SU-DHL-6 (cell line): ENCODE data around the gene KPNA1.

ENCODE experiments used
- CTCF ChIP-seq: fragments of 200-600 bp; sonication (generic); IDR thresholded peaks from one replicate; pipeline ENCODE4 v1.5.1; 2017; ENCODE audit warnings: antibody characterized with exemption, mild to moderate bottlenecking, low read length, moderate library complexity; ENCODE audit not compliant: insufficient read depth, poor library complexity, severe bottlenecking
- EZH2phosphoT487 ChIP-seq: fragments of 200-600 bp; sonication (generic), shearing (Covaris generic); conservative IDR thresholded peaks from 2 replicates; pipeline ENCODE4 v1.6.1; 2018; ENCODE audit warnings: mild to moderate bottlenecking, antibody characterized with exemption, low read length, moderate library complexity, mixed read lengths

DNA sequence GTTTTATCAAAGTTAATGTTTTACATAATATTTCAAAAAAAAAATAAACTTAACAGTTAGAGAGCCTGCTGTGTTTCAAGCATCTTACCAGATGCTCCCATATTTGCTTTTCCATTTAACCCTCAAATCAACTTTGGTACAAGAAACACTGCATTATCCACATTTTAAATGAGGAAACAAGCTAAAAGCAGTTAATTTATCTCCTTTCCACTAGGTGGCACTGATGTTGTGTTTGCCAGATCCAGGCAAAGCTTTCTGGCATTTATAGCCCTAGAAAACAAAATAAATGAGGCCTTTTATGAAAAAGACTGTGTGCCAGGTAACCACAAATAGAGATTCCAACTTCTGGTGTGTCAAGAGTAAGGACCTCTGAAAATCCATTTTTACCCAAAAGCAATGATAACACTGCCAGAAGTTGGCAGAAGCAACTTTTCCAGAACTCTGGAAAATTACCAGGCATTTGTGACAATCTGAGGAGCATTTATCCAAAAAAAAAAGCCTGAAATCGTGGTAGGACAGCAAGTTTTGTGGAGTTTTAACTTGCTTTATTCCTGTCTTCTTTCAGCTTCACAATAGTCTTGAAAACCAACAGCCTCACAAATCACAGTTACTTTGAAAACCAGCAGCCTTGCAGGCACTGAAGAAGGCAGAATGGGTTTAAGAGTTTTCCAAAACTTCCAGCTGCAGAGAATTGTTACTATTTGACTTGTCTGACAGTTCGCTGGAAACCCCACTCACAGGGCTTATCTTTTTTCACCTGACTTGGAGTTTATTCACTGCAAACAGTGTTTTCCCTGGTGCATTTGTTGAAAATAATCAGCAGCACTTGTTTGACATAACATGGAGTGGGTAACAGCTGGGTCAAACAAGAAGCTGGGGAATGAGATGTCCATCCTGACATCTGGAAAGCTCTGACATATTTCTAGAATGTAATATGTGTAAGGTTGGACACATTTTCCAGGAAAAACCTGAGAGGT, 121.6 kb downstream of the KPNA1 start:
- TF ChIP-seq CTCF (peak; percentile 61), EZH2phosphoT487 (no peak)
